Stimulated activated CD8-positive, alpha-beta memory T cell treated with anti-CD3 and anti-CD28 coated beads, Interleukin-2, amount 100 ng/mL, for 48 hours (primary cell): ENCODE results near the gene NSG2.
A peak's percentile ranks its signal among the peaks of the same experiment; 100 is the strongest.
"Not testable (repeated sequence)": the region's sequence is repeated elsewhere in the genome, so short reads cannot be mapped to it uniquely, and the experiment has no call there.

Source experiments
- DNase-seq, 2 donors: peaks; one replicate each; pipeline ENCODE4 v3.0.0-alpha.2; 2020; ENCODE audit warnings: low read depth in 2 of 2

Gene NSG2

GRCh38 chr5:174101195-174101730 is 55.8 kb downstream of the NSG2 start:
- no peak for DNase-seq

- DNase-seq: not testable (repeated sequence)
Measured at GRCh38 chr5:174102574-174102973, 57.1 kb downstream of the NSG2 start.

GRCh38 chr5:174106997-174107655 is 61.6 kb downstream of the NSG2 start:
- no peak for DNase-seq

GRCh38 chr5:174108745-174109144 is 63.2 kb downstream of the NSG2 start:
- DNase-seq: no peak

- no peak for DNase-seq
Measured at GRCh38 chr5:174109698-174110260, 64.3 kb downstream of the NSG2 start.

- DNase-seq: no peak
Measured at GRCh38 chr5:174110310-174110709, 64.8 kb downstream of the NSG2 start.

- DNase-seq: no peak
Measured at GRCh38 chr5:174111287-174111973, 65.9 kb downstream of the NSG2 start.

- no peak for DNase-seq
Measured at GRCh38 chr5:174115226-174115625, 69.7 kb downstream of the NSG2 start.

GRCh38 chr5:174118823-174119467 is 73.4 kb downstream of the NSG2 start:
- DNase-seq: no peak

GRCh38 chr5:174119468-174119881 is 74.0 kb downstream of the NSG2 start:
- DNase-seq: no peak

GRCh38 chr5:174120401-174121005 is 75.0 kb downstream of the NSG2 start:
- DNase-seq: no peak

GRCh38 chr5:174134545-174134944 is 89.0 kb downstream of the NSG2 start:
- DNase-seq: no peak

GRCh38 chr5:174139623-174140022 is 94.1 kb downstream of the NSG2 start:
- DNase-seq: no peak

GRCh38 chr5:174140452-174141020 is 95.0 kb downstream of the NSG2 start:
- no peak for DNase-seq

GRCh38 chr5:174141398-174141797 is 95.9 kb downstream of the NSG2 start:
- no peak for DNase-seq

GRCh38 chr5:174145091-174145490 is 99.6 kb downstream of the NSG2 start:
- DNase-seq: no peak

- peak in 1 of 2 donors; percentile 5 for DNase-seq
Measured at GRCh38 chr5:174145821-174146220, 100.3 kb downstream of the NSG2 start.

- DNase-seq: no peak
Measured at GRCh38 chr5:174146556-174146955, 101.0 kb downstream of the NSG2 start.

- not testable (repeated sequence) for DNase-seq
Measured at GRCh38 chr5:174147012-174147411, 101.5 kb downstream of the NSG2 start.

- DNase-seq: no peak
Measured at GRCh38 chr5:174147551-174147950, 102.0 kb downstream of the NSG2 start.

- no peak for DNase-seq
Measured at GRCh38 chr5:174148721-174149120, 103.2 kb downstream of the NSG2 start.

GRCh38 chr5:174149426-174149825 is 103.9 kb downstream of the NSG2 start:
- no peak for DNase-seq
